Erythroblast (primary cell): Measurements from ENCODE around the gene AIP.

ENCODE experiments used
- GATA1 ChIP-seq: IDR thresholded peaks from 2 replicates; pipeline ENCODE4 v1.6.1; 2011; ENCODE audit warnings: low read depth, mild to moderate bottlenecking, control low read depth, low read length, moderate library complexity
- POLR2A ChIP-seq: IDR thresholded peaks from 2 replicates; pipeline ENCODE4 v1.6.1; 2011; ENCODE audit warnings: mild to moderate bottlenecking, low read length

GRCh38 chr11:67497656-67498291, 14.9 kb downstream of the AIP start:
- no peak for TF ChIP-seq POLR2A
- TF ChIP-seq GATA1: no peak
